Endothelial cell of umbilical vein (primary cell): ENCODE measurements around the gene CDH22.

ENCODE experiments used
- FOS ChIP-seq: IDR thresholded peaks from 2 replicates; pipeline ENCODE4 v1.6.1; 2011; ENCODE audit warnings: mild to moderate bottlenecking, low read length, moderate library complexity, borderline replicate concordance; ENCODE audit not compliant: insufficient read depth
- MYC ChIP-seq: IDR thresholded peaks from one replicate; pipeline ENCODE4 v1.6.1; 2011; ENCODE audit warnings: mild to moderate bottlenecking, low read depth, low read length
- POLR2A ChIP-seq: IDR thresholded peaks from 2 replicates; pipeline ENCODE4 v1.6.1; 2012; ENCODE audit warnings: low read depth, mild to moderate bottlenecking, control low read depth, low read length
- POLR2AphosphoS5 ChIP-seq: IDR thresholded peaks from 2 replicates; pipeline ENCODE4 v1.6.1; 2012; ENCODE audit warnings: low read depth, mild to moderate bottlenecking, control low read depth, low read length, moderate library complexity; ENCODE audit not compliant: insufficient read depth
- TF ChIP-seq, protein P1 (sequence below), 2 donors: IDR thresholded peaks; 1 replicate in 1 of 2; 2 replicates in 1 of 2; pipeline ENCODE4 v1.5.1; 2011; ENCODE audit warnings: low read length in 2 of 2, mild to moderate bottlenecking in 2 of 2, moderate library complexity in 2 of 2, control low read depth in 1 of 2, inconsistent platforms in 1 of 2, low read depth in 1 of 2; ENCODE audit not compliant: insufficient read depth in 1 of 2; ENCODE audit errors: extremely low read depth in 1 of 2

DNA sequence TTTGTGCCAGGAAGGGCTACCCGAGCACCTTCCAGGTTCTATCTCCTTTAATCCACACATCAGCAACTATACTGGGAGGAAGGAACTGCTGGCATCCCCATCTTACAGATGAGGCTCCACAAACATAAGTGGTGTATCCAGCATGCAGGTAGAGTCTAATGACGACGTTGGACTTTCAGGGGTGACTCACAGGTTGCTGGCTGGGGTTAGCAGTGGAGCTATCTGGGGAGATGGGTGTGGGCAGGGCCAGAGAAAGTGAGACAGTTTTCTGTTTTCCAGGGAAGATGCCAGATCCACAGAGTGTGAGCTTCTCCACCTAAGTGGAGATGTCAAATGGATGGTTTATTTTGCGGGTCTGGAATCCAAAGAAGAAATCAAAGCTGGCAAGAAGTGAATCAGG lies 31.8 kb downstream of the CDH22 start:
- no peak for TF ChIP-seq POLR2AphosphoS5
- TF ChIP-seq, protein P1, sequence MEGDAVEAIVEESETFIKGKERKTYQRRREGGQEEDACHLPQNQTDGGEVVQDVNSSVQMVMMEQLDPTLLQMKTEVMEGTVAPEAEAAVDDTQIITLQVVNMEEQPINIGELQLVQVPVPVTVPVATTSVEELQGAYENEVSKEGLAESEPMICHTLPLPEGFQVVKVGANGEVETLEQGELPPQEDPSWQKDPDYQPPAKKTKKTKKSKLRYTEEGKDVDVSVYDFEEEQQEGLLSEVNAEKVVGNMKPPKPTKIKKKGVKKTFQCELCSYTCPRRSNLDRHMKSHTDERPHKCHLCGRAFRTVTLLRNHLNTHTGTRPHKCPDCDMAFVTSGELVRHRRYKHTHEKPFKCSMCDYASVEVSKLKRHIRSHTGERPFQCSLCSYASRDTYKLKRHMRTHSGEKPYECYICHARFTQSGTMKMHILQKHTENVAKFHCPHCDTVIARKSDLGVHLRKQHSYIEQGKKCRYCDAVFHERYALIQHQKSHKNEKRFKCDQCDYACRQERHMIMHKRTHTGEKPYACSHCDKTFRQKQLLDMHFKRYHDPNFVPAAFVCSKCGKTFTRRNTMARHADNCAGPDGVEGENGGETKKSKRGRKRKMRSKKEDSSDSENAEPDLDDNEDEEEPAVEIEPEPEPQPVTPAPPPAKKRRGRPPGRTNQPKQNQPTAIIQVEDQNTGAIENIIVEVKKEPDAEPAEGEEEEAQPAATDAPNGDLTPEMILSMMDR (IDR thresholded peaks at IDR 0.05; ENCODE audit: extremely low read depth in 1 of 2, insufficient read depth in 1 of 2, low read depth in 1 of 2, low read length in 2 of 2), result no peak
- no peak for TF ChIP-seq POLR2A
- TF ChIP-seq MYC, result no peak
- TF ChIP-seq FOS, result no peak
